ENCODE measurements around the gene AJAP1.

Gene AJAP1

GRCh38 chr1:4836574-4836973 lies 182.2 kb downstream of the AJAP1 start:
- no peaks in the 10 kb centered on the region for H3K36me3 Mint-ChIP-seq
- no peaks in the 10 kb centered on the region for H3K4me1 Mint-ChIP-seq (ENCODE audit: low read depth)
- no peak overlapping the region for H3K4me3 Mint-ChIP-seq
- peaks cover 3% of the 10 kb centered on the region for H3K27me3 Mint-ChIP-seq
- H3K27ac Mint-ChIP-seq, result no peak overlapping the region
- H3K9me3 Mint-ChIP-seq (ENCODE audit: low read depth), result no peaks in the 10 kb centered on the region

GRCh38 chr1:4837031-4837600 lies 182.7 kb downstream of the AJAP1 start:
- Mint-ChIP-seq H3K9me3 (ENCODE audit: low read depth) (no peaks in the 10 kb centered on the region), H3K27me3 (peaks cover 3% of the 10 kb centered on the region), H3K4me1 (ENCODE audit: low read depth) (no peaks in the 10 kb centered on the region), H3K36me3 (no peaks in the 10 kb centered on the region), H3K4me3 (no peak overlapping the region), H3K27ac (no peak overlapping the region)

GRCh38 chr1:4837752-4838151 lies 183.3 kb downstream of the AJAP1 start:
- peaks cover 3% of the 10 kb centered on the region for H3K27me3 Mint-ChIP-seq
- no peak overlapping the region for H3K4me3 Mint-ChIP-seq
- no peak overlapping the region for H3K27ac Mint-ChIP-seq
- H3K4me1 Mint-ChIP-seq (ENCODE audit: low read depth), result no peaks in the 10 kb centered on the region
- H3K9me3 Mint-ChIP-seq (ENCODE audit: low read depth), result no peaks in the 10 kb centered on the region
- no peaks in the 10 kb centered on the region for H3K36me3 Mint-ChIP-seq

GRCh38 chr1:4838231-4838630 lies 183.8 kb downstream of the AJAP1 start:
- Mint-ChIP-seq H3K9me3 (ENCODE audit: low read depth) (no peaks in the 10 kb centered on the region), H3K4me3 (no peak overlapping the region), H3K27ac (no peak overlapping the region), H3K27me3 (peaks cover 3% of the 10 kb centered on the region), H3K4me1 (ENCODE audit: low read depth) (no peaks in the 10 kb centered on the region), H3K36me3 (no peaks in the 10 kb centered on the region)

All from activated naive CD8-positive, alpha-beta T cell (primary cell).